Heart left ventricle (tissue), 13 donors: Measurements from ENCODE around the gene GABRB3.

Source experiments
- POLR2A ChIP-seq, 2 donors: fragments of 450-650 bp; IDR thresholded peaks; one replicate each; pipeline ENCODE4 v1.6.1; 2017; ENCODE audit warnings: antibody characterized with exemption in 2 of 2, mild to moderate bottlenecking in 2 of 2, moderate library complexity in 2 of 2
- TF ChIP-seq, protein P1 (sequence below), 12 donors: fragments of 200-600 bp; sonication (generic) in 4 of 12; IDR thresholded peaks; one replicate each; pipeline versions ENCODE4 v1.5.0 to v1.8.0; 2018 to 2022; ENCODE audit warnings: antibody characterized with exemption in 12 of 12, mild to moderate bottlenecking in 5 of 12
- donor health status: ischemic (EF 13 %, LVEDD 7.1; RV severe dilation, severe dysfunction).
- donor health status: DM: no; HTN: yes; CAD: no.
- donor health status: DM: no; HTN: no; CAD: no.
- donor health status: ischemic (EF 25% LVEDD 6.9; RV normal size, moderate dysfunction).
- donor health status: ischemic (EF 25% LVEDD 5.7; RV mildly dilated, moderate dysfunction).
- donor health status: ischemic (EF 35%, LVEDD 5.7; RV mildly dilated, moderate dysfunction).
- donor health status: nonischemic (EF 11% LVEDD 7.7; RV severe dilation, severe dysfunction).
- donor health status: DM: yes; HTN: yes; CAD: no.
- donor health status: PGD.
- donor health status: ischemic (EF 29% LVEDD 5.4; RV normal size, mild dysfunction).
- donor health status: nonischemic (EF 23%, LVEDD 6.1; RV moderate dilation, normal function).

DNA sequence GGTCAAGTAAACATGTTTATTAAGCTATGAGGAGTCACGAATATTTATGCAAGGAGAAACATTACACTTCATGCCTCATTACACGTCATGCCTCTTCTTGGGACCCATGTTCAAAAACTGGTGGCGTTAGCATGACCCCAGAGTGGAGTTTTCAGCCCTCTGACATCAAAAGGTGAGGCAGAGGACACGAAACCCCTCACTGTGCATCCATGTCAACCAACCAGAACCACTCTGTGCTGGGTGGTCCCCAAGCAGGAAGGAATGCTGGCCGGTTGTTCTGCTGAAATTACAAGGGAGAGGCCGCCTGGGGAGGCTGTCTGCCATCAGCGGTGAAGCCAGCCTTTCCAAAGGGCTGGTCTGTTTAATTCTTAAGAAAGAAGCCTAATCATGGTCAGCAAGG is 83.4 kb downstream of the GABRB3 start:
- TF ChIP-seq, protein P1, sequence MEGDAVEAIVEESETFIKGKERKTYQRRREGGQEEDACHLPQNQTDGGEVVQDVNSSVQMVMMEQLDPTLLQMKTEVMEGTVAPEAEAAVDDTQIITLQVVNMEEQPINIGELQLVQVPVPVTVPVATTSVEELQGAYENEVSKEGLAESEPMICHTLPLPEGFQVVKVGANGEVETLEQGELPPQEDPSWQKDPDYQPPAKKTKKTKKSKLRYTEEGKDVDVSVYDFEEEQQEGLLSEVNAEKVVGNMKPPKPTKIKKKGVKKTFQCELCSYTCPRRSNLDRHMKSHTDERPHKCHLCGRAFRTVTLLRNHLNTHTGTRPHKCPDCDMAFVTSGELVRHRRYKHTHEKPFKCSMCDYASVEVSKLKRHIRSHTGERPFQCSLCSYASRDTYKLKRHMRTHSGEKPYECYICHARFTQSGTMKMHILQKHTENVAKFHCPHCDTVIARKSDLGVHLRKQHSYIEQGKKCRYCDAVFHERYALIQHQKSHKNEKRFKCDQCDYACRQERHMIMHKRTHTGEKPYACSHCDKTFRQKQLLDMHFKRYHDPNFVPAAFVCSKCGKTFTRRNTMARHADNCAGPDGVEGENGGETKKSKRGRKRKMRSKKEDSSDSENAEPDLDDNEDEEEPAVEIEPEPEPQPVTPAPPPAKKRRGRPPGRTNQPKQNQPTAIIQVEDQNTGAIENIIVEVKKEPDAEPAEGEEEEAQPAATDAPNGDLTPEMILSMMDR (IDR thresholded peaks at IDR 0.05), result no peak
- TF ChIP-seq POLR2A (IDR thresholded peaks at IDR 0.05), result no peak
